Measurements from ENCODE around the gene DEPDC7.

GRCh38 chr11:33065445-33066178 lies 49.9 kb downstream of the DEPDC7 start:
- TF ChIP-seq POLR2A (IDR thresholded peaks at IDR 0.05) = no peak
- TF ChIP-seq, protein P1, sequence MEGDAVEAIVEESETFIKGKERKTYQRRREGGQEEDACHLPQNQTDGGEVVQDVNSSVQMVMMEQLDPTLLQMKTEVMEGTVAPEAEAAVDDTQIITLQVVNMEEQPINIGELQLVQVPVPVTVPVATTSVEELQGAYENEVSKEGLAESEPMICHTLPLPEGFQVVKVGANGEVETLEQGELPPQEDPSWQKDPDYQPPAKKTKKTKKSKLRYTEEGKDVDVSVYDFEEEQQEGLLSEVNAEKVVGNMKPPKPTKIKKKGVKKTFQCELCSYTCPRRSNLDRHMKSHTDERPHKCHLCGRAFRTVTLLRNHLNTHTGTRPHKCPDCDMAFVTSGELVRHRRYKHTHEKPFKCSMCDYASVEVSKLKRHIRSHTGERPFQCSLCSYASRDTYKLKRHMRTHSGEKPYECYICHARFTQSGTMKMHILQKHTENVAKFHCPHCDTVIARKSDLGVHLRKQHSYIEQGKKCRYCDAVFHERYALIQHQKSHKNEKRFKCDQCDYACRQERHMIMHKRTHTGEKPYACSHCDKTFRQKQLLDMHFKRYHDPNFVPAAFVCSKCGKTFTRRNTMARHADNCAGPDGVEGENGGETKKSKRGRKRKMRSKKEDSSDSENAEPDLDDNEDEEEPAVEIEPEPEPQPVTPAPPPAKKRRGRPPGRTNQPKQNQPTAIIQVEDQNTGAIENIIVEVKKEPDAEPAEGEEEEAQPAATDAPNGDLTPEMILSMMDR (IDR thresholded peaks at IDR 0.05) = peak; percentile 74 to 89 (median 80)
